ENCODE data around the gene ST3GAL5. TPM values are rescaled to one million over a fixed set of nuclear protein-coding genes. Genes with fewer than 3 reads are reported as not detected.

ST3GAL5 gene
- total RNA-seq, 2 donors from 2014 or later, result 24.7 to 38.6 TPM

- TF ChIP-seq POLR2A (IDR thresholded peaks at IDR 0.05) (no peak), POLR2AphosphoS5 (IDR thresholded peaks at IDR 0.05) (no peak), CTCF (IDR thresholded peaks at IDR 0.05) (no peak)
- H3K9me3 ChIP-seq, result no peaks in the 10 kb centered on the region
- H3K4me1 ChIP-seq (replicated peaks), result no peaks in the 10 kb centered on the region
- 71% methylated on average over 2 of the region's 2 CpGs for WGBS
- H3K27me3 ChIP-seq (replicated peaks; ENCODE audit: insufficient read depth), result no peaks in the 10 kb centered on the region
- no peak overlapping the region for H3K4me3 ChIP-seq
- H3K36me3 ChIP-seq, result no peaks in the 10 kb centered on the region
- intact Hi-C loops (cut with DNase I), result no loop called here
- H3K27ac ChIP-seq, result no peak overlapping the region
- no peak for DNase-seq (ENCODE audit: low spot score)
Measured at GRCh38 chr2:85823951-85824350, 64.8 kb downstream of the ST3GAL5 start.

- H3K27me3 ChIP-seq (replicated peaks; ENCODE audit: insufficient read depth), result no peaks in the 10 kb centered on the region
- intact Hi-C loops (cut with DNase I), result no loop called here
- H3K36me3 ChIP-seq, result no peaks in the 10 kb centered on the region
- H3K4me1 ChIP-seq (replicated peaks), result no peaks in the 10 kb centered on the region
- no peak for TF ChIP-seq POLR2AphosphoS5 (IDR thresholded peaks at IDR 0.05)
- TF ChIP-seq POLR2A (IDR thresholded peaks at IDR 0.05), result no peak
- no peak for TF ChIP-seq CTCF (IDR thresholded peaks at IDR 0.05)
- no peak overlapping the region for H3K27ac ChIP-seq
- DNase-seq (ENCODE audit: low spot score), result no peak
- no peak overlapping the region for H3K4me3 ChIP-seq
- no peaks in the 10 kb centered on the region for H3K9me3 ChIP-seq
- 83% methylated on average over 5 of the region's 5 CpGs for WGBS
Measured at GRCh38 chr2:85822766-85823165, 66.0 kb downstream of the ST3GAL5 start.

GRCh38 chr2:85819811-85820510 is 68.8 kb downstream of the ST3GAL5 start:
- no peaks in the 10 kb centered on the region for H3K9me3 ChIP-seq
- H3K27me3 ChIP-seq (replicated peaks; ENCODE audit: insufficient read depth), result no peaks in the 10 kb centered on the region
- no peak overlapping the region for H3K27ac ChIP-seq
- TF ChIP-seq POLR2AphosphoS5 (IDR thresholded peaks at IDR 0.05) (no peak), CTCF (IDR thresholded peaks at IDR 0.05) (no peak), POLR2A (IDR thresholded peaks at IDR 0.05) (no peak)
- WGBS, result 75% methylated on average over 6 of the region's 6 CpGs
- no peaks in the 10 kb centered on the region for H3K36me3 ChIP-seq
- DNase-seq (ENCODE audit: low spot score), result no peak
- no peak overlapping the region for H3K4me3 ChIP-seq
- intact Hi-C loops (cut with DNase I), result no loop called here
- H3K4me1 ChIP-seq (replicated peaks), result no peaks in the 10 kb centered on the region

GRCh38 chr2:85814802-85815550 is 73.8 kb downstream of the ST3GAL5 start:
- Histone ChIP-seq H3K27ac (no peak overlapping the region), H3K4me3 (no peak overlapping the region), H3K4me1 (replicated peaks) (peaks cover 15% of the 10 kb centered on the region), H3K27me3 (replicated peaks; ENCODE audit: insufficient read depth) (no peaks in the 10 kb centered on the region), H3K9me3 (no peaks in the 10 kb centered on the region), H3K36me3 (no peaks in the 10 kb centered on the region)
- no peak for DNase-seq (ENCODE audit: low spot score)
- WGBS, result 75% methylated on average over 10 of the region's 10 CpGs
- intact Hi-C loops (cut with DNase I), result loop anchor here (2.0 kb wide), 1 partner anchor 86 kb away; no protein-coding TSS in a partner anchor
- TF ChIP-seq POLR2A (IDR thresholded peaks at IDR 0.05), result no peak
- no peak for TF ChIP-seq POLR2AphosphoS5 (IDR thresholded peaks at IDR 0.05)
- no peak for TF ChIP-seq CTCF (IDR thresholded peaks at IDR 0.05)

All from prostate gland (tissue), 2 donors.